Activated T-cell treated with anti-CD3 and anti-CD28 coated beads, Interleukin-2, amount 50 U/mL, for 4 hours (primary cell): ENCODE results near the gene ZNF536. TPM values are rescaled to one million over a fixed set of nuclear protein-coding genes. Genes with fewer than 3 reads are reported as not detected.

Source experiments
- ATAC-seq, 2 donors: fragments of 200-7000 bp; cut with Tn5 transposase; one replicate each; pipeline ENCODE4 v1.10.0; 2021
- DNase-seq: peaks from one replicate; pipeline ENCODE4 v3.0.0-alpha.2; 2020
- H3K27me3 Mint-ChIP-seq: one replicate; pipeline ENCODE4 v1.8.0; 2021; ENCODE audit warnings: low read depth, mixed read lengths
- H3K36me3 Mint-ChIP-seq: one replicate; pipeline ENCODE4 v1.8.0; 2022; ENCODE audit warnings: mixed read lengths; ENCODE audit not compliant: insufficient read depth
- H3K4me1 Mint-ChIP-seq: one replicate; pipeline ENCODE4 v1.8.0; 2021; ENCODE audit warnings: low read depth, mixed read lengths
- H3K4me3 Mint-ChIP-seq: one replicate; pipeline ENCODE4 v1.8.0; 2021; ENCODE audit warnings: mild to moderate bottlenecking, moderate library complexity, mixed read lengths
- H3K9me3 Mint-ChIP-seq: one replicate; pipeline ENCODE4 v1.8.0; 2021; ENCODE audit warnings: mixed read lengths
- total RNA-seq, 3 donors: library from RNA; stranded (reverse); gene quantifications; one replicate each; pipeline ENCODE4 v1.2.1, GENCODE V29; 2021

Gene ZNF536
- total RNA-seq, 3 donors from 2014 or later: not detected

GRCh38 chr19:30596813-30597399 lies 224.7 kb downstream of the ZNF536 start:
- Mint-ChIP-seq H3K27me3 (no peaks in the 10 kb centered on the region), H3K4me3 (no peak overlapping the region), H3K9me3 (no peaks in the 10 kb centered on the region), H3K36me3 (no peaks in the 10 kb centered on the region), H3K4me1 (no peaks in the 10 kb centered on the region)
- ATAC-seq: no peak
- DNase-seq: no peak

GRCh38 chr19:30598688-30599087 lies 226.5 kb downstream of the ZNF536 start:
- Mint-ChIP-seq H3K36me3 (no peaks in the 10 kb centered on the region), H3K27me3 (no peaks in the 10 kb centered on the region), H3K4me3 (no peak overlapping the region), H3K9me3 (no peaks in the 10 kb centered on the region), H3K4me1 (no peaks in the 10 kb centered on the region)
- ATAC-seq: no peak
- DNase-seq: no peak

- Mint-ChIP-seq H3K36me3 (no peaks in the 10 kb centered on the region), H3K4me3 (no peak overlapping the region), H3K27me3 (peaks cover 2% of the 10 kb centered on the region), H3K9me3 (no peaks in the 10 kb centered on the region), H3K4me1 (no peaks in the 10 kb centered on the region)
- DNase-seq (no peak), ATAC-seq (no peak)
Measured at GRCh38 chr19:30602661-30603350, 230.6 kb downstream of the ZNF536 start.

- no peak overlapping the region for H3K4me3 Mint-ChIP-seq
- ATAC-seq (no peak), DNase-seq (no peak)
- no peaks in the 10 kb centered on the region for H3K4me1 Mint-ChIP-seq
- peaks cover 2% of the 10 kb centered on the region for H3K27me3 Mint-ChIP-seq
- no peaks in the 10 kb centered on the region for H3K36me3 Mint-ChIP-seq
- H3K9me3 Mint-ChIP-seq: no peaks in the 10 kb centered on the region
Measured at GRCh38 chr19:30604657-30605056, 232.5 kb downstream of the ZNF536 start.

GRCh38 chr19:30605333-30605732 lies 233.1 kb downstream of the ZNF536 start:
- Mint-ChIP-seq H3K4me1 (no peaks in the 10 kb centered on the region), H3K4me3 (no peak overlapping the region), H3K27me3 (peaks cover 2% of the 10 kb centered on the region), H3K36me3 (no peaks in the 10 kb centered on the region), H3K9me3 (no peaks in the 10 kb centered on the region)
- DNase-seq (no peak), ATAC-seq (no peak)

- Mint-ChIP-seq H3K9me3 (no peaks in the 10 kb centered on the region), H3K36me3 (no peaks in the 10 kb centered on the region), H3K4me3 (no peak overlapping the region), H3K4me1 (no peaks in the 10 kb centered on the region), H3K27me3 (peaks cover 2% of the 10 kb centered on the region)
- ATAC-seq (no peak), DNase-seq (no peak)
Measured at GRCh38 chr19:30606114-30607050, 234.2 kb downstream of the ZNF536 start.
